GM19193 (cell line): ENCODE results near the gene STPG1.

ENCODE experiments used
- POLR2A ChIP-seq: IDR thresholded peaks from 4 replicates; pipeline ENCODE4 v1.6.1; 2011; ENCODE audit not compliant: insufficient read depth, insufficient read length; ENCODE audit errors: extremely low read depth

The STPG1 gene

DNA sequence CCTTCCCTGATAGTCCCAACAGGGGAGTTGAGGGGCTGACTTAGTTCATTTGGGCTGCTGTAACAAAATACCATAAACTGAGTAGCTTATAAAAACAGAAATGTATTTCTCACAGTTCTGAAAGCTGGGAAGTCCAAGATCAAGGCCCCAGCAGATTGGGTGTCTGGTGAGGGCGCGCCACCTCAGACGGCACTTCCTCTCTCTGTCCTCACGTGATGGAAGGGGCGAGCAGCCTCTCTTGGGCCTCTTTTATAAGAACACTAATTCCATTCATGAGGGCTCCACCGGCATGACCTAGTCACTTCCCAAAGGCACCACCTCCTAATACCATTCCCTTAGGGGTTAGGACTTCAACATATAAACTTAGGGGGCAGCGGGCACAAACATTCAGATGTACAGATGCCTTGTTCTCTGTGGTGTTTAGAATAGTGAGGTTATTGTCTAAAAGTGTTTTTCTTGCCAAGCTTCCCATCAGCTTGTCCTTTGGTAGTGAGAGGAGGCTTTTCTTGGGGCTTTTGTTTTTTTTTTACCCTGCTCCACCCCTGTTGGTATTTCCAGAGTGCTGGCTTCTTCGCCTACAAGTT is 22.3 kb upstream of the STPG1 start:
- no peak for TF ChIP-seq POLR2A

DNA sequence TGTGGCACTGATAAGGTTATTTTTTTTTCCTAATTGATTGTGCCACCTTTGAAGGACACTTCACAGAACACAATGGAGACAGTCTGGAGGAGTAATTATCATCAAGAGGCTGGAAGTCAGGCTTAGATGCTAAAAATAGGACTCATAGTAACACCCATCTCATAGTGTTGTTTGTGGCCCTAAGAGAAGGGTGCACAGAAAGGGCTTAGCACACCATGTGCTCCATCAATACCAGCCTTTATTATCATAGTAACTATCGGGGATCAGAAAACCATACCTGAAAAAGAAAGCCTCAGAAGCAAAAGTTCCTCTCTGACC is 13.9 kb upstream of the STPG1 start:
- no peak for TF ChIP-seq POLR2A

DNA sequence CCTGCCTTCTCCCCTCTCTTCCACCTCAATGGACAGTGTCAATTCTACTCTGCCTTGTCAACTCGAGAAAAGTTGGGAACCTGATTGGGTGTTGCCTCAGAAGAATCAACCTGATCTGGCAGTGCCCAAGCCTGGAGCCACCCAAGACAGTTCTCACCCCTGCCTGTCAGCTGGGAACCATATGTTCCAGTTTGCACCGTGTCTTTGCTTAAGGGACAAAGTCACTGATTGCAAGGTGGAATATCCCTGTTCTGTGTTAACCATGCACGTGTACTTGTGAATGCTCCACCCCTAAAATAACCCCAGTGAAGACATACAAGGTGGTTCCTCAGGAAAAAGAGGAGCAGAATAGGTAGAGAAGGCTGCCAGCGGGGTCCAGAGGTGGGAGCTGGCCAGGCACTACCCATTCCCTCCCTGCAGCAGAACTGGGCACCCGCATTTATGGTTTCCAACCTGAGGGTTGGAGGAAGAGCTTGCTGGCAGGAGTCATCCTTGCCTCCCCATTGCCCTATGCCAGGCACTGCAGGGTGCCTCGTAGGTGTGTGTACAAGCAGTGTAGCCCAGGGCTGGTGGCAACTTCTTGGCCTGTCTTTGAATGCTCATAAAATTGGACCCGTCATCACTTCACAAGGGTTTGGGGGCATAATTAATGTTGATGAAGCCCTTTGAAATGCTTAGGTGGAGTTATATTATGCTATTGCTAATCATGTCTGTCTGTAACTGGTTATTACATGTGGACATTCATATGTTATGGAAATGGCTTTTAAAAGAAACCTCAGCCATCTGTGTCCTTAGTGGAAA is 13.4 kb upstream of the STPG1 start:
- TF ChIP-seq POLR2A, result no peak

DNA sequence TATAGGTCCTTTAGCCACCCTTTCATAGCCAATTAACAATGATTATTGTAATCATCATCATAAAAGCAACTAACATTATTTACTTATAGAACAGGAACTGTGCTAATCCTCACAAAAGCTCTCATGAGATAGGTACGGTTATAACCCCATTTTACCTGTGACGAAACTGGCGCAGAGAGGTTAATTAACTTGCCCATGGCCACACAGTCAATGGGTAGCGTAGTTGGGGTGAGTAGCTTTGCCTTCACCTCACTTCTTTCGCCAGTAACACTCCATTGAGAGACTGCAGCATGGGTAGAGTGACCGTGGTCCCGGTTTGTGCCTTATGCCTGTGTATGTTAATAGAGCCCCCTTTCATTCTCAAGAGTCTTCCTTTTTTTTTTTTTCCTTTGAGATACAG is 12.3 kb upstream of the STPG1 start:
- TF ChIP-seq POLR2A, result no peak

DNA sequence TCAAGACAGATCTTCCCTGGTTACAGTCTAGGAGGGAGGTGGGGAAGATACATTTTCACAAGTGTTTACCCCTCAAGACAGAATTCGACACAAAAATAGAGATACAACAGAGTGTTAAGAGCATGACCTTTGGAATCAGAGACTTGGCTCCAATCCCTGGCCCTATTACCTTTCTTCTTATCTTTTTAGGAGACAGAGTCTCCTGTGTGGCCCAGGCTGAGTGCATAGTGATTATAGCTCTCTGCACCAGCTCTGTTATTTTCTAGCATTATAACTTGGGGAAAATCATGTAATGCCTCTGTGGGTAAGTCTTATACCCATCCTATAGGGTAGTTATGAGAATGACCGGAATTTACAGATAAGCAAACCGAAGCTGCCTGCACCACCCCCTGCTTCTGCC is 11.9 kb upstream of the STPG1 start:
- TF ChIP-seq POLR2A, result no peak

DNA sequence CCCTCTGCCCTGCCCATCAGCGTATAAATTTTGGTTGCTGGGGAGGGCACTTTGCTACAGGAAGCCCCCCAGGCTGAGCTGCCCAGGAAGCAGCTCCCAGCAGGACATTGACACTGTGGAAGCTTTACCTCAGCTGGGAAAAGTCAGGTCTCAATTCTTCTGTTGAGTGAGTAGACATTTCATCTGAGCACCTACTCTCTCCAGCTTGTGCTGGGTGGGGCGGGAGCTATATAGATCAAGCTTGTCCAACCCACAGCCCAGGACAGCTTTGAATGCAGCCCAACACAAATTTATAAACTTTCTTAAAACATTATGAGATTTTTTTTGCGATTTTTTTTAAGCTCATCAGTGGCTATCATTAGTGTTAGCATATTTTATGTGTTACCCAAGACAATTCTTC is 11.4 kb upstream of the STPG1 start:
- no peak for TF ChIP-seq POLR2A

DNA sequence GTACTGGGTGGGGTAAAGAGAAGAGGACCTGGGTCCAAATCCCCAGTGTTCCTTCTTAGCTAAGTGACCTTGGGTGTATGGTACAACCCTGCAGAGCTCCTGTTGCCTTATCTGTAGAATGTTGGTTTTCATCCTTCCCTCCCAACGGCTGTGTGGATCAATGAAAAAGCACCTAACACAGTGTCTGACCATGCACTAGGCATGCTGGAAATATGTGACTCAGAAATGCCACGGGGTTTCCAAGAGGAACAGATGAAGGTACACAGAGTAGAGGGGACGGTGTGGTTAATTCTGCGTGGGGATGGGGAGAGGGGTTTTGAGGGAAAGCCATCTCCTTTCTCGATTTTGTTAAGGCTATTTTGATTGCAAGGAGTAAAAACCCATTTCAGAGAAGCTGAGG is 10.6 kb upstream of the STPG1 start:
- TF ChIP-seq POLR2A, result no peak

DNA sequence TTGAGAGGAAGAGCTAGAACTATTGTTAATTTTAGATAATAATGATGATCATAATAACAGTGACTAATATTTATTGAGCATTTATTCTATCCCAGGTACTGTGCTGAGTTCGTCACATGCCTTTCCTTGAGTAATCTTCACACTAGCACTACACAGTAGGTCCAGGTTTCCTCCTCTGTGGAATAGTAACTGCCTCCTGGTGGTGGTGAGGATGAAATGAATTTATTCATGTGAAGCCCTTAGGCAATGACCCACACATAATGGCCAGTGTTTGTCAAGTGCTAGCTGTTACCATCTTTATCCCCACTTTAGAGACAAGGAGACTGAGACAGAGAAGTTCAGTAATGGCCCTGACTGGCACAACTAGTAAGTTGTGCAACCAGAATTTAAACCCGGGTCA is 7.9 kb upstream of the STPG1 start:
- no peak for TF ChIP-seq POLR2A

DNA sequence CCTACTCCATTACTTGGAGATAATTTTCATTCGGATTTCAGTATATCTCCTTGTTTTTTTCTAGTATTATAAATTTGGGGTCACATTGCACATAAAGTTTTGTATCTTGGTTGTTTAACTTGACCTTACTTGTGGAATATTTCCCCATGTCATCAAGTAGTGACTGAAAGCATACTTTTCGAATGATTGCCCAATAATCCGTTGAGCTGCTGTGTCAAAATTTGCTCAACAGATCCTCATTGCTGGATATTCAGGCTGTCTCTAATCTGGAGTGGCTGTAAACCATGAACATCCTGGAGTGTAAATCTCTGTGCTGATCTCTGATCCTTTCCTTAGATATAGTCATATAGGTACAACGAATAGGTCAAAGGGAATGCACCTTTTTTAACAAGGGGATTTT is 7.0 kb upstream of the STPG1 start:
- no peak for TF ChIP-seq POLR2A

DNA sequence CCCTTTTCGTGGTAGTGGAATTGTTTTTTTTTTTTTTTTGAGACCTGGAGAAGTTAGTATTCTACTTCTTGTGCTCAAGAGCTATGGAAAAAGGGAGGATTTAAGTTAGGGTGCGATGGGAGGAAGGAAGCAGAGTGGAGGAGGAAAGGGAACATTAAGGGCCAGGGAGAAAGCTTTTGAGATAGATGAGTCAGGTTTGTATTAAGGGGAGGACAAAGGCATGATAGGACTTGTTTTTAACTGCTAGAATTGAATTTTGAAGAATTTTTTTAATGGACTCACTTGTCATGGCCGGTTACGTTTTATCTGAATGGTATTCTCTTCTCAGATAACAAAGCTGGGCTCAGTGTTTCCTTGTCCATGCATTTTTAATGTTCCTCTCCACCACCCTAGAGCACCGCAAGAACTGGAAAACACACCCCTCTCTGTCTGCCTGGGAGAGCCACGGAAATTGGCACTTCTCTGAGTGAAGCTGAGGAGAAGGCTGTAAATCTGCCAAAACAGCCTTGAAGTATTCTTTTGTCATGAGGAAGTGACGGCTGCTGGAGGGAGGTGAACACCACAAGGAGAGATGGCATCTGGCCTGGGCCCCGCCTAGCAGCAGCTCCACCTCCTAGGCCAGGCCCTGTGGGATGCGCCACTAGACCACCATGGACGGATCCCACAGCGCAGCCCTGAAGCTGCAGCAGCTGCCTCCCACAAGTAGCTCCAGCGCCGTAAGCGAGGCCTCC is 5.5 kb upstream of the STPG1 start:
- TF ChIP-seq POLR2A, result no peak

DNA sequence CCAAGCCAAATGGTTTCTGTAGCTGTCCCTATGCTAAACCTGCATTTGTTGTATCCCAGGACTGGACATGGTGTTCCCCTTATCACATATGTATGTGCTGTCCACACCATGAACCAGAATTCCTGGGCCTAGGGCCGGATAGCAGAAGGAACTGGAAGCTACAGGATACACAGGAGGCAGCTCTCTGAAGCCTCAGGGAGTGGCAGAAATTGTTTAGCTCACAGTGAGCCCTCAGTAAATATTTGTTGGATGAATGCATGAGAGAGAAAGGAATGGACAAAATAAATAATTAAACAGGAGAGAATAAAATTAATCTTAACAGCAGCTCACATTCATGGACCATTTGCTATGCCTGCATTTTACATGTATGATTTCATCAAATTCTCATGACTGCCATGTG is 4.1 kb upstream of the STPG1 start:
- no peak for TF ChIP-seq POLR2A

DNA sequence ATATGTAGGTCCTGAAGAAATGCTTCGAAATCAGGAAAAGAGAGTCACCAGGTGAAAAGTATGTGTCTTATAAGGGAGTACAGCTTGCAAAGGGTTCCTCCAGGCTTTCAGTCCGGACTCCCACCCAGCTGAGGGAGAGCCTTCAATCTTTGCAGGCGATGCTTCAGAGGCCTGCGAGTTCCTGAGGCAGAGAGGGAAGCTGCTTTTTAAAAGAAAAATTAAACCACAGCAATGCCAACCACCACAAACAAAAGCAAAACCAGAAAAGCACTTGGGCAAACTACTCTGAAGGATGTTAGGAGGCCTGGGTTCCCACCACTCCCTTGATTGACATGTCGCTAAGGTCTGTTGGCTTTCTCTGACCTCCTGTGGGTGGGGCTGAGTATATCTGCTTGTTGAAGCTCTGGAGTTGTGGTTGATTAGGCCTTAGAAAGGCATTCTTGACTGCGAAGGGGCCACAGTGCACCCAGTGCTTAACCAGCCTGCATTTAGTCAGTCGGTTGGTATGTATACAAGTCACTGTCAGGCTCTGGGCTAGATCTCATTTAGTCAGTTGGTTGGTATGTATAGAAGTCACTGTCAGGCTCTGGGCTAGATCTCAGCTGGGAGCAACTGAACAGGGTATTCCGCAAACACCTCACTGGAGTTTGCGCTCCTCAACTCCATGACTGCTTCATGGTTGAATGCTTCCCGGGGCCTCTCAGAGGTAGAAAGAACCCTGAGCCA is 3.2 kb upstream of the STPG1 start:
- TF ChIP-seq POLR2A, result no peak

DNA sequence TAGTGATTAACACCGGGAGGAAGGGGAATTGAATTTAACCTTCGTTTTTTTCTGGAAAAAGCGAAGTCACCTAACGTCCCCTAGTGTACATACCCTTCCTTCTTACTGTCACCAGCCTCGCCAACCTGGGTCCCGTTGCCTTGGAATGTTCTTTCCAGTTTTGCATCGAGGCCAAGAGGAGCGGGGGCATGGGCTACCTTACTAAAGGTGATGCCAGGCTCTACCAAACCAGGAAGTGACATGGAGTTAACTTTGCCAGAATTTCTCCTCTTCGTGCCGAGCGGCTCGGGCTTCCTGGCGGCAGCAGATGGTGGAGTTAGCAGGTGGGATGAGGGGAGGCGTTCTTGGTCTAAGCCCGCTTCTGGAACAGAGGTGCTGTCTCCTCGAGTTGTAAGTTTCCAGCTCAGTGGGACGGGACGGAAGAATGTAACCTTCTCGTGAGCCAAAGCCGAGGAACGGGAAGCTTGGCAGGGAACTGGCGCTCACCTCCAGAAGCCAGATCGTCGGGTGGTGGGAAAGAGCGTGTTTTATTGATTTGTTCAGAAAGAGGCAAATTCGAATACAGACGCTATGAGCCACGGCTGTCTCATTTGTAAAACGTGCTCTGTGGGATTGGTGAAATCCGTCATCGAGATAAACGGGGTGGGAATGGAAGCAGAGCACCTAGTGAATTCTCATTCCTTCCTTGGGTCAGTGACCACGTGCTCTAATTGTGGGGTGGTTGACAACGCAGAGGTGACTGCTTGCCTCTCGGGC is 2.5 kb upstream of the STPG1 start:
- peak; percentile 12 for TF ChIP-seq POLR2A

DNA sequence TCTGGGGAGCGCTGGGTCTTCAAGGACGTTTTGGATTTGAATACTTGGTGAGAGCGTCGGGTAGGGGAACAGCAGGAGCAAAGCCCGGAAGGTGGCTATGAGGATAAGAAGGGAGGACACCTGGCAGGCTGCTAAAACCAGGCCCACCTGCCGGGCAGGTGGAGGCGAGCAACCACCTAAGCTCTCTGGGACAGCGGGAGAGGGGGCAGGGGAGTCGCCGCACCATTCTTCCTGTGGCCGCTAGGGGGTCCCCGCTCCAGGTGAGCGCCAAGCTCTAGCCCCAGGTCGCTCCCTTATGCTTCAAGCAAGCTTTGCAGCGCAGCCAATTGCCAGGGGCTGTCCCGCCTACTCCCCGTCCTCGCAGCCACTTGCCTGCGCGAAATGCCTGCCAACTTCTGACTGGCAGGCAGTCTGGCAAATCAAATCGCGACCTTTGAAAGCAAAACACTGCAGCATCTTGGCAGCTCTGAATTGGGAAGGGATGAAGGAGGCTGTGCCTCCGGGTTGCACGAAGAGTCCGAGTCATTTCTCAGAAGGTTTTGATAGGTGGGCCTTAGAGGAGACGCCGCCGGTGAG is 1.8 kb upstream of the STPG1 start, which contains the start of gene NIPAL3:
TSS of gene NIPAL3 (plus strand) at position 469 of the 576 bp plus-strand sequence. CDS start 3,746 bp downstream, outside the sequence.
- TF ChIP-seq POLR2A, result peak; percentile 51
